ENCODE measurements around the gene MRLN. TPM values are rescaled to one million over a fixed set of nuclear protein-coding genes. Genes with fewer than 3 reads are reported as not detected.

Gene MRLN
- polyA plus RNA-seq, 1 donor from 2014 or later, result not detected

GRCh38 chr10:59695637-59696036, 57.6 kb downstream of the MRLN start:
- peaks cover 4% of the 10 kb centered on the region for H3K36me3 ChIP-seq (ENCODE audit: insufficient read depth, low read length)
- TF ChIP-seq SMC3 (conservative IDR thresholded peaks at IDR 0.05; ENCODE audit: poor library complexity) (no peak), RAD21 (conservative IDR thresholded peaks at IDR 0.05) (no peak), POLR2AphosphoS5 (IDR thresholded peaks at IDR 0.05) (no peak), EZH2 (IDR thresholded peaks at IDR 0.05; ENCODE audit: borderline replicate concordance, insufficient read depth, low read length, poor library complexity, severe bottlenecking) (no peak)
- no peak overlapping the region for H3K4me3 ChIP-seq (ENCODE audit: low read length)
- H2AFZ ChIP-seq (ENCODE audit: low read depth, low read length), result no peak overlapping the region
- no peak overlapping the region for H3K9ac ChIP-seq (ENCODE audit: low read length)
- no peaks in the 10 kb centered on the region for H3K9me3 ChIP-seq (ENCODE audit: low read length)
- H3K4me2 ChIP-seq (ENCODE audit: low read length), result no peak overlapping the region
- no peaks in the 10 kb centered on the region for H3K9me2 ChIP-seq (ENCODE audit: insufficient read depth, low read length)
- H3K27ac ChIP-seq (ENCODE audit: low read length), result no peak overlapping the region
- H3F3A ChIP-seq (ENCODE audit: insufficient read depth, low read length, poor library complexity, severe bottlenecking), result no peaks in the 10 kb centered on the region
- H3K79me2 ChIP-seq (replicated peaks; ENCODE audit: insufficient read depth, low read length), result peaks cover 3% of the 10 kb centered on the region
- H3K27me3 ChIP-seq (ENCODE audit: insufficient read depth, low read depth, low read length), result no peaks in the 10 kb centered on the region
- H4K20me1 ChIP-seq (ENCODE audit: insufficient read depth), result no peaks in the 10 kb centered on the region

GRCh38 chr10:59694936-59695335, 58.3 kb downstream of the MRLN start:
- Histone ChIP-seq H3K79me2 (replicated peaks; ENCODE audit: insufficient read depth, low read length) (peaks cover 3% of the 10 kb centered on the region), H4K20me1 (ENCODE audit: insufficient read depth) (no peaks in the 10 kb centered on the region), H3K36me3 (ENCODE audit: insufficient read depth, low read length) (peaks cover 5% of the 10 kb centered on the region), H3F3A (ENCODE audit: insufficient read depth, low read length, poor library complexity, severe bottlenecking) (no peaks in the 10 kb centered on the region), H3K27me3 (ENCODE audit: insufficient read depth, low read depth, low read length) (no peaks in the 10 kb centered on the region), H3K9me3 (ENCODE audit: low read length) (no peaks in the 10 kb centered on the region), H3K9ac (ENCODE audit: low read length) (no peak overlapping the region), H3K27ac (ENCODE audit: low read length) (no peak overlapping the region), H2AFZ (ENCODE audit: low read depth, low read length) (no peak overlapping the region), H3K9me2 (ENCODE audit: insufficient read depth, low read length) (no peaks in the 10 kb centered on the region), H3K4me2 (ENCODE audit: low read length) (no peak overlapping the region), H3K4me3 (ENCODE audit: low read length) (no peak overlapping the region)
- no peak for TF ChIP-seq REST (IDR thresholded peaks at IDR 0.05; ENCODE audit: borderline replicate concordance)
- TF ChIP-seq TAF1 (IDR thresholded peaks at IDR 0.05; ENCODE audit: low read depth), result no peak
- no peak for TF ChIP-seq MXI1 (conservative IDR thresholded peaks at IDR 0.05; ENCODE audit: poor library complexity, severe bottlenecking)
- TF ChIP-seq EZH2 (IDR thresholded peaks at IDR 0.05; ENCODE audit: borderline replicate concordance, insufficient read depth, low read length, poor library complexity, severe bottlenecking), result no peak
- TF ChIP-seq CTCF (IDR thresholded peaks at IDR 0.05; ENCODE audit: poor library complexity, severe bottlenecking), result no peak
- TF ChIP-seq POLR2AphosphoS5 (IDR thresholded peaks at IDR 0.05), result no peak
- no peak for TF ChIP-seq SMC3 (conservative IDR thresholded peaks at IDR 0.05; ENCODE audit: poor library complexity)
- TF ChIP-seq RAD21 (conservative IDR thresholded peaks at IDR 0.05), result no peak
- no peak for TF ChIP-seq EP300 (conservative IDR thresholded peaks at IDR 0.05; ENCODE audit: poor library complexity, severe bottlenecking)

Data from neural cell (in vitro differentiated cells).